SK-N-SH (cell line): ENCODE measurements around the gene CIAO3. TPM values are rescaled to one million over a fixed set of nuclear protein-coding genes. Genes with fewer than 3 reads are reported as not detected.

Experiments used
- CTCF ChIA-PET: fragments of 300-600, 350-600 bp; formaldehyde crosslinking; extraction: SDS; loops from one replicate; lab custom pipeline; 2021; lab: Yijun Ruan, JAX
- POLR2A ChIA-PET: fragments of 350-600 bp; sonication (Branson Sonifier 250); formaldehyde crosslinking; extraction: SDS; loops from one replicate; lab custom pipeline; 2020; ENCODE audit warnings: antibody characterized with exemption, inconsistent platforms; lab: Yijun Ruan, JAX
- DNase-seq: peaks from one replicate; pipeline ENCODE4 v3.0.0; 2012
- H2AFZ ChIP-seq: fragments of 200-600 bp; sonication (generic); 2 replicates; pipeline ENCODE4 v1.8.1; 2016; ENCODE audit warnings: antibody characterized with exemption, mild to moderate bottlenecking, low read depth
- H3F3A ChIP-seq: fragments of 200-600 bp; sonication (generic); replicated peaks from 2 replicates; pipeline ENCODE3; 2016; ENCODE audit warnings: antibody characterized with exemption, mild to moderate bottlenecking; ENCODE audit not compliant: insufficient read depth
- H3K27ac ChIP-seq, 2 experiments: fragments of 200-500 bp in 1 of 2; fragments of 200-600 bp in 1 of 2; sonication (Bioruptor generic) in 1 of 2; sonication (generic), shearing (Covaris generic) in 1 of 2; 2 replicates each; pipeline versions ENCODE4 v1.5.1 to v1.6.1; 2014 to 2016; ENCODE audit warnings: low read depth in 2 of 2, inconsistent platforms in 1 of 2, low read length in 1 of 2, mild to moderate bottlenecking in 1 of 2, mixed read lengths in 1 of 2
- H3K27me3 ChIP-seq: fragments of 200-600 bp; sonication (generic), shearing (Covaris generic); 2 replicates; pipeline ENCODE4 v1.6.1; 2016; ENCODE audit warnings: mixed run types; ENCODE audit not compliant: insufficient read depth
- H3K36me3 ChIP-seq, 2 experiments: fragments of 200-500 bp in 1 of 2; fragments of 200-600 bp in 1 of 2; sonication (Bioruptor generic) in 1 of 2; sonication (generic) in 1 of 2; replicated peaks in 1 of 2; 2 replicates each; pipeline versions ENCODE3 to v1.5.1; 2014 to 2016; ENCODE audit warnings: low read length in 1 of 2, mild to moderate bottlenecking in 1 of 2; ENCODE audit not compliant: insufficient read depth in 2 of 2, control insufficient read depth in 1 of 2
- H3K4me1 ChIP-seq, 2 experiments: fragments of 200-500 bp in 1 of 2; fragments of 200-600 bp in 1 of 2; sonication (Bioruptor generic) in 1 of 2; sonication (generic), shearing (Covaris generic) in 1 of 2; 2 replicates each; pipeline versions ENCODE4 v1.5.1 to v1.6.1; 2014 to 2016; ENCODE audit warnings: low read depth in 1 of 2, low read length in 1 of 2, mixed run types in 1 of 2; ENCODE audit not compliant: insufficient read depth in 2 of 2, control insufficient read depth in 1 of 2
- H3K4me2 ChIP-seq: fragments of 200-600 bp; sonication (generic), shearing (Covaris generic); 2 replicates; pipeline ENCODE4 v1.6.1; 2017; ENCODE audit warnings: mixed run types
- H3K4me3 ChIP-seq, 2 experiments: fragments of 200-500 bp in 1 of 2; fragments of 200-600 bp in 1 of 2; sonication (Bioruptor generic) in 1 of 2; sonication (generic), shearing (Covaris generic) in 1 of 2; 2 replicates each; pipeline versions ENCODE4 v1.5.1 to v1.8.1; 2014 to 2016; ENCODE audit warnings: low read depth in 2 of 2, inconsistent platforms in 1 of 2, low read length in 1 of 2, mild to moderate bottlenecking in 1 of 2, mixed read lengths in 1 of 2, moderate library complexity in 1 of 2
- H3K79me2 ChIP-seq: fragments of 200-600 bp; sonication (generic); 2 replicates; pipeline ENCODE4 v1.8.1; 2017; ENCODE audit warnings: mild to moderate bottlenecking; ENCODE audit not compliant: insufficient read depth
- H3K9ac ChIP-seq: fragments of 200-600 bp; sonication (generic); 2 replicates; pipeline ENCODE4 v1.6.1; 2017; ENCODE audit warnings: mixed run types
- H3K9me2 ChIP-seq: fragments of 200-600 bp; sonication (generic); 2 replicates; pipeline ENCODE4 v1.6.1; 2017; ENCODE audit warnings: mixed run types
- H3K9me3 ChIP-seq: fragments of 200-600 bp; sonication (generic); 2 replicates; pipeline ENCODE4 v1.6.1; 2017; ENCODE audit warnings: mixed run types, mild to moderate bottlenecking, moderate library complexity
- H4K20me1 ChIP-seq: fragments of 200-600 bp; sonication (generic); 2 replicates; pipeline ENCODE4 v1.6.1; 2017; ENCODE audit warnings: mild to moderate bottlenecking, mixed run types; ENCODE audit not compliant: insufficient read depth
- CHD2 ChIP-seq: fragments of 150-350 bp; IDR thresholded peaks from 2 replicates; pipeline ENCODE4 v1.6.1; 2018; ENCODE audit warnings: low read length; ENCODE audit not compliant: partially characterized antibody
- CTCF ChIP-seq: fragments of 200-600 bp; sonication (generic); IDR thresholded peaks from 2 replicates; pipeline ENCODE4 v1.6.1; 2017; ENCODE audit warnings: antibody characterized with exemption, mild to moderate bottlenecking, moderate library complexity
- ELF1 ChIP-seq: IDR thresholded peaks from 2 replicates; pipeline ENCODE4 v1.4.0; 2012
- EZH2phosphoT487 ChIP-seq: fragments of 200-600 bp; sonication (generic); IDR thresholded peaks from 2 replicates; pipeline ENCODE4 v1.6.1; 2017; ENCODE audit warnings: low read depth, mixed run types, mild to moderate bottlenecking, antibody characterized with exemption, moderate library complexity, borderline replicate concordance
- FOSL2 ChIP-seq: IDR thresholded peaks from 2 replicates; pipeline ENCODE4 v1.4.0; 2012; ENCODE audit warnings: low read depth, mild to moderate bottlenecking, moderate library complexity, borderline replicate concordance
- FOXJ3 ChIP-seq: sonication (generic); formaldehyde crosslinking; IDR thresholded peaks from 2 replicates; pipeline ENCODE4 v1.5.1; 2020; ENCODE audit warnings: mild to moderate bottlenecking, missing genetic modification reagents
- FOXM1 ChIP-seq: IDR thresholded peaks from 2 replicates; pipeline ENCODE4 v1.4.0; 2012; ENCODE audit warnings: low read depth, mild to moderate bottlenecking
- GABPA ChIP-seq: IDR thresholded peaks from 2 replicates; pipeline ENCODE4 v1.4.0; 2012; ENCODE audit warnings: low read depth, mild to moderate bottlenecking
- GATA2 ChIP-seq: sonication (generic); formaldehyde crosslinking; IDR thresholded peaks from 2 replicates; pipeline ENCODE4 v1.5.0; 2020; ENCODE audit warnings: mild to moderate bottlenecking, missing genetic modification reagents
- IRF3 ChIP-seq: fragments of 150-350 bp; IDR thresholded peaks from 2 replicates; pipeline ENCODE4 v1.6.1; 2016; ENCODE audit warnings: mild to moderate bottlenecking, low read depth, low read length
- JUND ChIP-seq: IDR thresholded peaks from 2 replicates; pipeline ENCODE4 v1.4.0; 2012
- MEF2A ChIP-seq: IDR thresholded peaks from 2 replicates; pipeline ENCODE4 v1.4.0; 2012; ENCODE audit warnings: low read depth, borderline replicate concordance
- NFIC ChIP-seq: IDR thresholded peaks from 2 replicates; pipeline ENCODE4 v1.4.0; 2012; ENCODE audit warnings: borderline replicate concordance
- NRF1 ChIP-seq: IDR thresholded peaks from 2 replicates; pipeline ENCODE4 v1.6.1; 2012; ENCODE audit warnings: low read depth, mild to moderate bottlenecking, low read length
- RCOR1 ChIP-seq: fragments of 150-350 bp; IDR thresholded peaks from 2 replicates; pipeline ENCODE4 v1.6.1; 2017; ENCODE audit warnings: antibody characterized with exemption, low read length
- RFX5 ChIP-seq: IDR thresholded peaks from 2 replicates; pipeline ENCODE4 v1.6.1; 2012; ENCODE audit warnings: mild to moderate bottlenecking, improper control_type of control experiment, low read length
- SIN3A ChIP-seq: IDR thresholded peaks from 2 replicates; pipeline ENCODE4 v1.6.1; 2012; ENCODE audit warnings: low read depth, mild to moderate bottlenecking, low read length, moderate library complexity, borderline replicate concordance
- SMC3 ChIP-seq: IDR thresholded peaks from 2 replicates; pipeline ENCODE4 v1.6.1; 2012; ENCODE audit warnings: low read depth, low read length, improper control_type of control experiment
- TAF1 ChIP-seq: IDR thresholded peaks from 2 replicates; pipeline ENCODE4 v1.6.1; 2012; ENCODE audit warnings: low read depth, mild to moderate bottlenecking, low read length, moderate library complexity, borderline replicate concordance
- TCF12 ChIP-seq: IDR thresholded peaks from 2 replicates; pipeline ENCODE4 v1.4.0; 2012
- TEAD4 ChIP-seq: IDR thresholded peaks from 2 replicates; pipeline ENCODE4 v1.4.0; 2012; ENCODE audit warnings: mild to moderate bottlenecking, borderline replicate concordance; ENCODE audit not compliant: insufficient read depth
- YY1 ChIP-seq: IDR thresholded peaks from 2 replicates; pipeline ENCODE4 v1.4.0; 2012; ENCODE audit warnings: low read depth, mild to moderate bottlenecking
- ZBTB33 ChIP-seq: IDR thresholded peaks from 2 replicates; pipeline ENCODE4 v1.4.0; 2012; ENCODE audit warnings: low read depth, borderline replicate concordance
- WGBS: methylation state at CpG from one replicate; pipeline ENCODE4 v1.1.6; 2017; ENCODE audit warnings: low lambda C conversion rate; 5-methylcytosine and 5-hydroxymethylcytosine counted together
- polyA plus RNA-seq, 3 experiments: library from polyadenylated mRNA; depleted of rRNA; stranded (reverse); fragments of >200 nt; gene quantifications; 2 replicates each; pipeline ENCODE4 v1.2.3, GENCODE V29; 2012

The CIAO3 gene
- polyA plus RNA-seq, 1 of the 3 experiments (the other 2 are of a cell fraction) = 14.4 TPM

- H3K27me3 ChIP-seq = no peaks in the 10 kb centered on the region
- peaks cover 56% of the 10 kb centered on the region for H3K79me2 ChIP-seq
- no peak overlapping the region for H3K4me3 ChIP-seq
- H4K20me1 ChIP-seq = peaks cover 52% of the 10 kb centered on the region
- TF ChIP-seq RCOR1 (no peak), GABPA (no peak), GATA2 (no peak), FOXJ3 (CRISPR knock-in tag) (no peak), TEAD4 (no peak), TAF1 (no peak), JUND (no peak), NFIC (no peak), EZH2phosphoT487 (no peak), NRF1 (no peak), SIN3A (no peak), CTCF (no peak), YY1 (no peak), SMC3 (no peak), RFX5 (no peak), TCF12 (no peak), ELF1 (no peak)
- no peaks in the 10 kb centered on the region for H3F3A ChIP-seq
- ChIA-PET POLR2A (no interaction called here), CTCF (interaction anchor here (1.2 kb wide), 1 partner anchor 8 kb away, joined by 4 read pairs; no protein-coding TSS in a partner anchor)
- WGBS = 79% methylated on average over 10 of the region's 19 CpGs
- no peaks in the 10 kb centered on the region for H3K9me2 ChIP-seq
- H3K27ac ChIP-seq = no peak overlapping the region
- H3K36me3 ChIP-seq = peaks cover 0 to 2% of the 10 kb centered on the region in 2 experiments
- DNase-seq = no peak
- no peaks in the 10 kb centered on the region for H3K9me3 ChIP-seq
- H2AFZ ChIP-seq = no peak overlapping the region
- H3K9ac ChIP-seq = no peak overlapping the region
- no peak overlapping the region for H3K4me2 ChIP-seq
- H3K4me1 ChIP-seq = peaks cover 3 to 6% of the 10 kb centered on the region in 2 experiments; a peak in 1 of 4 replicates
These were observed 41.7 kb downstream of the CIAO3 start for GRCh38 chr16:698911-699671.

- Histone ChIP-seq H3K4me2 (no peak overlapping the region), H4K20me1 (peaks cover 18% of the 10 kb centered on the region), H3K9me3 (no peaks in the 10 kb centered on the region), H3K27me3 (no peaks in the 10 kb centered on the region), H3K27ac (no peak overlapping the region), H3K79me2 (peaks cover 22% of the 10 kb centered on the region), H2AFZ (no peak overlapping the region), H3K4me1 (no peaks in the 10 kb centered on the region), H3K9ac (no peak overlapping the region), H3K9me2 (no peaks in the 10 kb centered on the region), H3K36me3 (peaks cover 0 to 2% of the 10 kb centered on the region in 2 experiments), H3K4me3 (no peak overlapping the region), H3F3A (peaks cover 20% of the 10 kb centered on the region)
- WGBS = 78% methylated on average over 52 of the region's 71 CpGs
- CTCF ChIA-PET = no interaction called here
- DNase-seq = no peak
- POLR2A ChIA-PET = no interaction called here
- TF ChIP-seq JUND (no peak), ZBTB33 (no peak), MEF2A (no peak), TEAD4 (no peak), FOXJ3 (CRISPR knock-in tag) (no peak), NFIC (no peak), FOSL2 (no peak), SMC3 (no peak), IRF3 (no peak), EZH2phosphoT487 (no peak), CHD2 (no peak), NRF1 (no peak), ELF1 (no peak), SIN3A (no peak), FOXM1 (no peak)
These were observed 45.3 kb downstream of the CIAO3 start for GRCh38 chr16:695355-696089.
